GM12874 (cell line): ENCODE measurements around the gene RPS16.

Experiments used
- TF ChIP-seq, protein P1 (sequence below): IDR thresholded peaks from 2 replicates; pipeline ENCODE4 v1.5.1; 2011; ENCODE audit warnings: low read depth, mild to moderate bottlenecking, control low read depth, low read length, moderate library complexity; ENCODE audit not compliant: insufficient read depth

The RPS16 gene

GRCh38 chr19:39411081-39411831 is 24.5 kb downstream of the RPS16 start:
- TF ChIP-seq, protein P1, sequence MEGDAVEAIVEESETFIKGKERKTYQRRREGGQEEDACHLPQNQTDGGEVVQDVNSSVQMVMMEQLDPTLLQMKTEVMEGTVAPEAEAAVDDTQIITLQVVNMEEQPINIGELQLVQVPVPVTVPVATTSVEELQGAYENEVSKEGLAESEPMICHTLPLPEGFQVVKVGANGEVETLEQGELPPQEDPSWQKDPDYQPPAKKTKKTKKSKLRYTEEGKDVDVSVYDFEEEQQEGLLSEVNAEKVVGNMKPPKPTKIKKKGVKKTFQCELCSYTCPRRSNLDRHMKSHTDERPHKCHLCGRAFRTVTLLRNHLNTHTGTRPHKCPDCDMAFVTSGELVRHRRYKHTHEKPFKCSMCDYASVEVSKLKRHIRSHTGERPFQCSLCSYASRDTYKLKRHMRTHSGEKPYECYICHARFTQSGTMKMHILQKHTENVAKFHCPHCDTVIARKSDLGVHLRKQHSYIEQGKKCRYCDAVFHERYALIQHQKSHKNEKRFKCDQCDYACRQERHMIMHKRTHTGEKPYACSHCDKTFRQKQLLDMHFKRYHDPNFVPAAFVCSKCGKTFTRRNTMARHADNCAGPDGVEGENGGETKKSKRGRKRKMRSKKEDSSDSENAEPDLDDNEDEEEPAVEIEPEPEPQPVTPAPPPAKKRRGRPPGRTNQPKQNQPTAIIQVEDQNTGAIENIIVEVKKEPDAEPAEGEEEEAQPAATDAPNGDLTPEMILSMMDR, result no peak

DNA sequence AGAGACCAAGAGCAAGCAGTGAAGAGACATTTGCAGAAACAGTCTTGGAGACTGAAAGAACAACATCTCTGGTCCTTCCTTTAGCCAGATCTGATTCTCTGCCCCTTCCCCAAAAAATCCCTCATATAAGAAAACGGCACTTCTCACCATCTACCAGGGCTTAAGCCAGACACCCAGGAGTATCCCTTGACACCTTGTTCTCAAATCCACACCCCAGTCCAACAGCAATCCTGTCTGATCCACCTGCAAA is 25.0 kb downstream of the RPS16 start:
- TF ChIP-seq, protein P1, result no peak

DNA sequence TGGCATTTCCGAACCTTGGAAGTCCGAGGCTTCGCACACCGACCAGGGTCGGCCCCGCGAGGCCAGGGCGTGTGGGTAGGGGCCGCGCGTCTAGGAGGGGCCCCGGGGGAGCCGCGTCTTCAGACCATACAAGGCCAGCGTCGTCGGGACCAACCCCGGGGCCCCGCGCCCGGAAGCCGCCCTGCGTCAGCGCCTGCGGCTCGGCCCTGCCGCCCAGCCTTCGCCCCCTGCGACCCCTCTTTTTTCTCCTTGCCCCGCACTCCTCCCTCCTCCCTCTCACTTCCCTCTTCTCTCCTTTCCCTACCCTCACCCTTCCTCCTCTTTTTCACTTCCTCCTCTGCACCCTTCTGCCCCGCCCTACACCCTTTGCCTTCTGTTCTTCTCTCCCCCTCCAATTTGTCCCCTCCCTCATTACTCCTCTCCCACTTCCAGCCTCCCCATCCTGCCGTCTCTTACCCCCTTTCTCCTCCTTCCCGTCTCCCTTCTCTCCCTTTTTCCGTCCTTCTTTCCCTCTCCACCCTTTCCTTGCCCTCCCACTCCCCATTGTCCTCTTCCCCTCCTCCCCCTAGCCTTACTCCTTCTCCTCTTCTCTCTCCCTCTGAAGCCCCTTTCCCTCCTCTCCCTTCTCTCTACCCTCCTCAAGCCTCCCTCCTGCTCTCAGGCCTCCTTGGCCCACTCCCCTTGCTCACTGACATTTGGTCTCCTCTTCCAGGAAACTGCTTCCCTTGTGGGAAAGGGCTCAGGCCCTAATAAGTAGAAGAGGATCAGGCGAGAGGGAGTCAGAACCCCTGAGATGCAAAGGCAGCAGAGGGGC is 25.5 kb downstream of the RPS16 start:
- TF ChIP-seq, protein P1, result no peak

GRCh38 chr19:39409208-39410016 is 26.3 kb downstream of the RPS16 start:
- TF ChIP-seq, protein P1, result no peak

GRCh38 chr19:39408392-39409207 is 27.1 kb downstream of the RPS16 start:
- TF ChIP-seq, protein P1, result no peak

GRCh38 chr19:39407660-39408391 is 27.9 kb downstream of the RPS16 start:
- TF ChIP-seq, protein P1, result no peak
